ENCODE data around the gene CSNK1G3.
"Not testable (repeated sequence)": the region's sequence is repeated elsewhere in the genome, so short reads cannot be mapped to it uniquely, and the experiment has no call there.

GRCh38 chr5:123466839-123467238 lies 45.1 kb upstream of the CSNK1G3 start:
- not testable (repeated sequence) for TF ChIP-seq EZH2 (IDR thresholded peaks at IDR 0.05; ENCODE audit: low read length, unreplicated experiment); CTCF (conservative IDR thresholded peaks at IDR 0.05; ENCODE audit: low read depth, low read length)
